Stimulated activated naive CD8-positive, alpha-beta T cell treated with anti-CD3 and anti-CD28 coated beads, Interleukin-15, Interleukin-2, amounts not matched to agents 100 U/mL and 50 U/mL, for 24 hours (primary cell): Measurements from ENCODE around the gene A1BG.

ENCODE experiments used
- ATAC-seq: fragments of 150-1000 bp; cut with Tn5 transposase; one replicate; pipeline ENCODE4 v1.10.0; 2021
- DNase-seq: peaks from one replicate; pipeline ENCODE4 v3.0.0; 2021

Gene A1BG

GRCh38 chr19:58352760-58353671, at the start of gene A1BG:
Gene A1BG (minus strand): TSS chr19:58353492. CDS start chr19:58353437, 55 bp downstream.
- ATAC-seq (no peak), DNase-seq (no peak)

GRCh38 chr19:58401840-58402421, 48.6 kb upstream of the A1BG start:
- DNase-seq = no peak
- no peak for ATAC-seq

- ATAC-seq (peak; percentile 96), DNase-seq (peak; percentile 99)
Observed at GRCh38 chr19:58400916-58401839, 47.9 kb upstream of the A1BG start.

GRCh38 chr19:58400316-58400915, 47.1 kb upstream of the A1BG start:
- no peak for DNase-seq
- ATAC-seq = no peak

GRCh38 chr19:58399903-58400302, 46.6 kb upstream of the A1BG start:
- DNase-seq (no peak), ATAC-seq (no peak)

GRCh38 chr19:58398545-58398944, 45.3 kb upstream of the A1BG start:
- ATAC-seq = no peak
- no peak for DNase-seq

- ATAC-seq (no peak), DNase-seq (no peak)
Observed at GRCh38 chr19:58398087-58398486, 44.8 kb upstream of the A1BG start.

- ATAC-seq (no peak), DNase-seq (no peak)
Observed at GRCh38 chr19:58397533-58398037, 44.3 kb upstream of the A1BG start.

GRCh38 chr19:58396691-58397532, 43.6 kb upstream of the A1BG start:
- ATAC-seq = no peak

GRCh38 chr19:58395979-58396627, 42.8 kb upstream of the A1BG start:
- ATAC-seq = no peak
- no peak for DNase-seq

More at GRCh38 chr19:58396691-58397532, 43.6 kb upstream of the A1BG start:
- no peak for DNase-seq

GRCh38 chr19:58395220-58395978, 42.1 kb upstream of the A1BG start, which contains the start of gene RNF225:
Gene RNF225 (plus strand): TSS chr19:58395656. CDS start chr19:58396090, 434 bp downstream.
- ATAC-seq (peak; percentile 44), DNase-seq (no peak)

GRCh38 chr19:58394821-58395219, 41.5 kb upstream of the A1BG start:
- ATAC-seq (peak; percentile 2), DNase-seq (no peak)

- DNase-seq (no peak), ATAC-seq (no peak)
Observed at GRCh38 chr19:58393725-58394033, 40.4 kb upstream of the A1BG start.

- DNase-seq (no peak), ATAC-seq (no peak)
Observed at GRCh38 chr19:58392945-58393724, 39.8 kb upstream of the A1BG start.

- no peak for ATAC-seq
Observed at GRCh38 chr19:58388175-58388526, 34.9 kb upstream of the A1BG start.

GRCh38 chr19:58387338-58388174, 34.3 kb upstream of the A1BG start:
- no peak for DNase-seq

More at GRCh38 chr19:58388175-58388526, 34.9 kb upstream of the A1BG start:
- DNase-seq = no peak

GRCh38 chr19:58386576-58387337, 33.5 kb upstream of the A1BG start, which contains the start of gene RPS5:
Gene RPS5 (plus strand): TSS chr19:58387269. CDS start chr19:58388138, 869 bp downstream.
- peak; percentile 94 for DNase-seq
- ATAC-seq = peak; percentile 93

More at GRCh38 chr19:58387338-58388174, 34.3 kb upstream of the A1BG start:
- no peak for ATAC-seq
